OCI-LY3 (cell line): ENCODE data around the gene PLAC8L1.

ENCODE experiments used
- CTCF ChIP-seq: fragments of 200-600, 300-600 bp; sonication (generic); IDR thresholded peaks from 2 replicates; pipeline ENCODE4 v1.5.1; 2014; ENCODE audit warnings: antibody characterized with exemption, low read length, low read depth
- EZH2phosphoT487 ChIP-seq: fragments of 200-600 bp; shearing (Covaris generic); IDR thresholded peaks from 2 replicates; pipeline ENCODE4 v1.6.1; 2018; ENCODE audit warnings: antibody characterized with exemption, mixed run types, low read depth

- TF ChIP-seq CTCF: no peak
- no peak for TF ChIP-seq EZH2phosphoT487
These were observed 70.8 kb downstream of the PLAC8L1 start for GRCh38 chr5:146034605-146035004.
